Heart left ventricle (tissue), 16 donors: Measurements from ENCODE around the gene ATP5MG. TPM values are rescaled to one million over a fixed set of nuclear protein-coding genes. Genes with fewer than 3 reads are reported as not detected.

Experiments
- ATAC-seq, 4 donors: fragments of 200-7000 bp; cut with Tn5 transposase; one replicate each; pipeline ENCODE4 v1.9.1; 2020 to 2022; ENCODE audit warnings: moderate library complexity in 4 of 4, mild to moderate bottlenecking in 3 of 4, moderate number of reproducible peaks in 1 of 4
- DNase-seq, 5 donors: peaks; one replicate each; pipeline ENCODE4 v3.0.0-alpha.2; 2020
- H3K27ac ChIP-seq, 12 donors: fragments of 200-600 bp; sonication (generic) in 4 of 12; one replicate each; pipeline versions ENCODE4 v1.5.0 to v1.8.0; 2016 to 2022; ENCODE audit warnings: mild to moderate bottlenecking in 2 of 12
- H3K27me3 ChIP-seq, 9 donors: fragments of 200-600 bp; sonication (generic) in 2 of 9; one replicate each; pipeline versions ENCODE4 v1.5.1 to v1.8.0; 2016 to 2022; ENCODE audit warnings: mild to moderate bottlenecking in 3 of 9
- H3K36me3 ChIP-seq, 9 donors: fragments of 200-600 bp; sonication (generic) in 2 of 9; one replicate each; pipeline versions ENCODE4 v1.5.0 to v1.8.0; 2018 to 2022; ENCODE audit warnings: mild to moderate bottlenecking in 2 of 9
- H3K4me1 ChIP-seq, 12 donors: fragments of 200-600 bp; sonication (generic) in 4 of 12; one replicate each; pipeline versions ENCODE4 v1.5.0 to v1.8.0; 2016 to 2022; ENCODE audit warnings: mild to moderate bottlenecking in 3 of 12
- H3K4me3 ChIP-seq, 12 donors: fragments of 200-600 bp; sonication (generic) in 4 of 12; one replicate each; pipeline versions ENCODE4 v1.5.0 to v1.8.0; 2017 to 2022; ENCODE audit warnings: mild to moderate bottlenecking in 9 of 12, moderate library complexity in 4 of 12
- H3K9me3 ChIP-seq, 12 donors: fragments of 200-600 bp; sonication (generic) in 4 of 12; one replicate each; pipeline versions ENCODE4 v1.5.0 to v1.8.0; 2016 to 2022; ENCODE audit warnings: mild to moderate bottlenecking in 1 of 12
- CTCF ChIP-seq, 12 donors: fragments of 200-600 bp; sonication (generic) in 4 of 12; IDR thresholded peaks; one replicate each; pipeline versions ENCODE4 v1.5.0 to v1.8.0; 2018 to 2022; ENCODE audit warnings: antibody characterized with exemption in 12 of 12, mild to moderate bottlenecking in 5 of 12
- POLR2A ChIP-seq, 2 donors: fragments of 450-650 bp; IDR thresholded peaks; one replicate each; pipeline ENCODE4 v1.6.1; 2017; ENCODE audit warnings: antibody characterized with exemption in 2 of 2, mild to moderate bottlenecking in 2 of 2, moderate library complexity in 2 of 2
- WGBS, 4 donors: extraction: QIAGEN DNeasy Blood & Tissue Kit in 2 of 4; methylation state at CpG; one replicate each; pipeline versions ENCODE4 v1.1.5 to v1.1.7; 2013 to 2018; 5-methylcytosine and 5-hydroxymethylcytosine counted together
- intact Hi-C, 10 donors: fragments of 100-400 bp; cut with DNase I; formaldehyde crosslinking; loops; one replicate each; pipeline versions ENCODE4 v1.11.1 to v1.14.2; 2022
- polyA plus RNA-seq, 2 donors: library from polyadenylated mRNA; stranded (reverse); fragments of 200-250 nt; gene quantifications; one replicate each; pipeline ENCODE4 v1.2.3, GENCODE V29; 2013
- total RNA-seq, 9 donors: library from RNA; depleted of rRNA in 2 of 9; stranded (reverse); fragments of >200 nt in 2 of 9; fragmentation: NEBNext Ultra II Directional in 3 of 9; extraction: Animal tissue kit (Norgen Biotek cat#: 25700) in 3 of 9; gene quantifications; one replicate each; pipeline versions ENCODE4 v1.1.0 to v1.2.4, GENCODE V29; 2016 to 2023
- donor health status: ischemic (EF 13 %, LVEDD 7.1; RV severe dilation, severe dysfunction).
- donor health status: healthy with polysubstance abuse.
- donor health status: DM: no; HTN: yes; CAD: no.
- donor health status: DM: no; HTN: no; CAD: no.
- donor health status: ischemic (EF 25% LVEDD 6.9; RV normal size, moderate dysfunction).
- donor health status: ischemic (EF 25% LVEDD 5.7; RV mildly dilated, moderate dysfunction).
- donor health status: healthy.
- donor health status: DM: yes; HTN: yes; CAD: no.
- donor health status: ischemic (EF 35%, LVEDD 5.7; RV mildly dilated, moderate dysfunction).
- donor health status: nonischemic (EF 11% LVEDD 7.7; RV severe dilation, severe dysfunction).
- donor health status: DM: yes; HTN: yes; CAD: no.
- donor health status: PGD.
- donor health status: ischemic (EF 29% LVEDD 5.4; RV normal size, mild dysfunction).
- donor health status: nonischemic (EF 23%, LVEDD 6.1; RV moderate dilation, normal function).

ATP5MG gene
- total and polyA plus RNA-seq, 11 donors: 96.4 to 843 (median 559) TPM

DNA sequence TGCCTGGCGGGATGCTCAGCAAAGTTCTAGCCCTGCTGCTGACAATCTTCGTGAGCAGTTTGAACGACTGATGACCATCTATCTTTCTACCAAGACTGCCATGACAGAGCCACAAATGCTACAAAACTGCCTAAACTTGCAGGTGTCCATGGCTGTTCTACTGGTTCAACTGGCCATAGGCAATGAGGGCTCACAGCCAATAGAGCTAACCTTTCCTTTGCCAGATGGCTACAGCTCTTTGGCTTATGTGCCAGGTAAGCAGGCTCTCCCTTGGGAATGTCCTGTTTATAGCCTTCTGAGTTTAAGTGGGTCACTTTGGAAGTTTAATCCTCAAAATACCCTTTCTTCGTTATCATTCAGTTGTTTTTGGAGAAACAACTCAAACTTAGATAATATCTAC lies 21.9 kb upstream of the ATP5MG start:
- Histone ChIP-seq H3K4me1 (peaks cover 0 to 2% (median 0%) of the 10 kb centered on the region in 12 donors), H3K27ac (no peak overlapping the region), H3K9me3 (no peaks in the 10 kb centered on the region), H3K36me3 (peaks cover 3 to 99% (median 98%) of the 10 kb centered on the region in 9 donors), H3K27me3 (no peaks in the 10 kb centered on the region), H3K4me3 (no peak overlapping the region)
- WGBS, 4 donors: 89 to 91% (median 91%) methylated on average over 4 of the region's 4 CpGs
- ATAC-seq: no peak
- TF ChIP-seq CTCF (IDR thresholded peaks at IDR 0.05) (no peak), POLR2A (IDR thresholded peaks at IDR 0.05) (no peak)
- intact Hi-C loops: loop anchor here in 1 of 10 donors (5.0 kb wide), 1 partner anchor 118 kb away; no protein-coding TSS in a partner anchor
- no peak for DNase-seq

- peak overlapping the region in 3 of 12 donors; percentile 3 to 10 (median 5) for H3K27ac ChIP-seq
- ATAC-seq (peak in 2 of 4 donors; percentile 36 to 52), DNase-seq (no peak)
- peaks cover 0 to 2% (median 0%) of the 10 kb centered on the region in 12 donors for H3K4me1 ChIP-seq
- TF ChIP-seq CTCF (IDR thresholded peaks at IDR 0.05) (no peak), POLR2A (IDR thresholded peaks at IDR 0.05) (no peak)
- H3K27me3 ChIP-seq: no peaks in the 10 kb centered on the region
- H3K36me3 ChIP-seq: peaks cover 3 to 99% (median 98%) of the 10 kb centered on the region in 9 donors
- no peak overlapping the region for H3K4me3 ChIP-seq
- H3K9me3 ChIP-seq: no peaks in the 10 kb centered on the region
- intact Hi-C loops: loop anchor here in 3 of 10 donors (5.0 to 10.0 kb wide), 3 partner anchors 112 to 117 kb away; no protein-coding TSS in a partner anchor
Measured at GRCh38 chr11:118380571-118380970, 20.8 kb upstream of the ATP5MG start.

- H3K4me1 ChIP-seq: peaks cover 0 to 2% (median 0%) of the 10 kb centered on the region in 12 donors
- no peak for ATAC-seq
- H3K27me3 ChIP-seq: no peaks in the 10 kb centered on the region
- TF ChIP-seq CTCF (IDR thresholded peaks at IDR 0.05) (no peak), POLR2A (IDR thresholded peaks at IDR 0.05) (no peak)
- H3K9me3 ChIP-seq: no peaks in the 10 kb centered on the region
- H3K27ac ChIP-seq: no peak overlapping the region
- H3K36me3 ChIP-seq: peaks cover 3 to 100% (median 98%) of the 10 kb centered on the region in 9 donors
- 92 to 97% (median 93%) methylated on average over 3 of the region's 3 CpGs for WGBS, 4 donors
- intact Hi-C loops: loop anchor here in 3 of 10 donors (5.0 to 10.0 kb wide), 3 partner anchors 109 to 114 kb away; no protein-coding TSS in a partner anchor
- no peak overlapping the region for H3K4me3 ChIP-seq
- DNase-seq: no peak
Measured at GRCh38 chr11:118382954-118383353, 18.5 kb upstream of the ATP5MG start.

DNA sequence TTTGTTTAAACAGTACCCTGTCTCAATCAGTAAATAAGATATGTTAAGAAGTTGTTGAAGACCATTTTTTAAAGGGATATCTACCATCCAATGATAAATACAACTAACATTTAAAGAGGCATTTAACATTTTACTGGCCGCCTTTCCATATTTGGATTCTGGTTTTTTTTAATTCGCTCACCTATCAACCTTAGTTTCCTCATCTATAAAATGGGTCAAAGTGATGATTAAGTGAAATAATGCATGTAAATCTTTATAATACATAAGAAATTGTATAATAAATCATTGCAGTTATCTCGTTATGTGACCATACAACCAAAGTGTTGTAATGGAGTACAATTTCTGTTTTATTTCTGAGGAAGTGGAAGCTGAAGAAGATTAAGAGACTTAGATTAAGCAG lies 17.7 kb upstream of the ATP5MG start:
- Histone ChIP-seq H3K4me1 (peaks cover 0 to 2% (median 0%) of the 10 kb centered on the region in 12 donors), H3K27me3 (no peaks in the 10 kb centered on the region), H3K9me3 (no peaks in the 10 kb centered on the region), H3K27ac (no peak overlapping the region), H3K4me3 (no peak overlapping the region), H3K36me3 (peaks cover 3 to 99% (median 98%) of the 10 kb centered on the region in 9 donors)
- no peak for DNase-seq
- ATAC-seq: no peak
- intact Hi-C loops: loop anchor here in 3 of 10 donors (5.0 to 10.0 kb wide), 3 partner anchors 109 to 114 kb away; no protein-coding TSS in a partner anchor
- 97 to 99% (median 98%) methylated on average over 3 of the region's 3 CpGs for WGBS, 4 donors
- TF ChIP-seq POLR2A (IDR thresholded peaks at IDR 0.05): no peak
- no peak for TF ChIP-seq CTCF (IDR thresholded peaks at IDR 0.05)
